ENCODE measurements around the gene APBA3. TPM values are rescaled to one million over a fixed set of nuclear protein-coding genes. Genes with fewer than 3 reads are reported as not detected.

The APBA3 gene
- total RNA-seq, 1 experiment from 2014 or later, result 21.4 TPM

GRCh38 chr19:3750211-3750610, 11.3 kb downstream of the APBA3 start:
- Histone ChIP-seq H3K27me3 (ENCODE audit: low read length) (no peaks in the 10 kb centered on the region), H4K20me1 (ENCODE audit: low read length) (no peaks in the 10 kb centered on the region), H3K9me2 (replicated peaks; ENCODE audit: low read length) (no peaks in the 10 kb centered on the region), H3K9ac (ENCODE audit: low read length) (no peak overlapping the region), H2AFZ (ENCODE audit: low read length) (no peak overlapping the region), H3F3A (ENCODE audit: low read length, unreplicated experiment) (no peaks in the 10 kb centered on the region), H3K4me1 (ENCODE audit: insufficient read depth, low read length) (no peaks in the 10 kb centered on the region), H3K36me3 (ENCODE audit: low read depth, low read length) (no peaks in the 10 kb centered on the region), H3K9me3 (ENCODE audit: low read length) (no peaks in the 10 kb centered on the region), H3K4me2 (ENCODE audit: low read length) (no peak overlapping the region), H3K4me3 (ENCODE audit: low read length) (no peak overlapping the region), H3K79me2 (ENCODE audit: low read length) (no peaks in the 10 kb centered on the region), H3K27ac (ENCODE audit: low read length) (no peak overlapping the region)
- POLR2A ChIA-PET (ENCODE audit: unreplicated experiment), result no interaction called here
- TF ChIP-seq EZH2 (IDR thresholded peaks at IDR 0.05; ENCODE audit: low read length, unreplicated experiment), result no peak
- TF ChIP-seq EZH2phosphoT487 (IDR thresholded peaks at IDR 0.05; ENCODE audit: borderline replicate concordance, low read length), result no peak
- TF ChIP-seq CTCF (conservative IDR thresholded peaks at IDR 0.05; ENCODE audit: low read depth, low read length), result no peak
- intact Hi-C loops (cut with micrococcal nuclease), result no loop called here
- ATAC-seq (no peak), DNase-seq (no peak)
- CTCF ChIA-PET, result no interaction called here
- BruUV-seq (replicated peaks), result no TSS peak

GRCh38 chr19:3748965-3749364, 12.5 kb downstream of the APBA3 start:
- Histone ChIP-seq H3K9me3 (ENCODE audit: low read length) (no peaks in the 10 kb centered on the region), H3F3A (ENCODE audit: low read length, unreplicated experiment) (no peaks in the 10 kb centered on the region), H3K4me1 (ENCODE audit: insufficient read depth, low read length) (no peaks in the 10 kb centered on the region), H2AFZ (ENCODE audit: low read length) (no peak overlapping the region), H4K20me1 (ENCODE audit: low read length) (no peaks in the 10 kb centered on the region), H3K9me2 (replicated peaks; ENCODE audit: low read length) (no peaks in the 10 kb centered on the region), H3K4me2 (ENCODE audit: low read length) (no peak overlapping the region), H3K4me3 (ENCODE audit: low read length) (no peak overlapping the region), H3K36me3 (ENCODE audit: low read depth, low read length) (no peaks in the 10 kb centered on the region), H3K27ac (ENCODE audit: low read length) (no peak overlapping the region), H3K9ac (ENCODE audit: low read length) (no peak overlapping the region), H3K79me2 (ENCODE audit: low read length) (no peaks in the 10 kb centered on the region), H3K27me3 (ENCODE audit: low read length) (no peaks in the 10 kb centered on the region)
- TF ChIP-seq CTCF (conservative IDR thresholded peaks at IDR 0.05; ENCODE audit: low read depth, low read length), result no peak
- TF ChIP-seq EZH2 (IDR thresholded peaks at IDR 0.05; ENCODE audit: low read length, unreplicated experiment), result no peak
- no peak for TF ChIP-seq EZH2phosphoT487 (IDR thresholded peaks at IDR 0.05; ENCODE audit: borderline replicate concordance, low read length)
- CTCF ChIA-PET, result no interaction called here
- BruUV-seq (replicated peaks), result no TSS peak
- no peak for DNase-seq
- intact Hi-C loops (cut with micrococcal nuclease), result no loop called here
- POLR2A ChIA-PET (ENCODE audit: unreplicated experiment), result no interaction called here
- no peak for ATAC-seq

GRCh38 chr19:3746371-3747056, 15.0 kb downstream of the APBA3 start:
- no peak overlapping the region for H3K4me2 ChIP-seq (ENCODE audit: low read length)
- H4K20me1 ChIP-seq (ENCODE audit: low read length), result no peaks in the 10 kb centered on the region
- H3K4me3 ChIP-seq (ENCODE audit: low read length), result no peak overlapping the region
- TF ChIP-seq CTCF (conservative IDR thresholded peaks at IDR 0.05; ENCODE audit: low read depth, low read length) (no peak), EZH2 (IDR thresholded peaks at IDR 0.05; ENCODE audit: low read length, unreplicated experiment) (no peak), EZH2phosphoT487 (IDR thresholded peaks at IDR 0.05; ENCODE audit: borderline replicate concordance, low read length) (no peak)
- H3K27ac ChIP-seq (ENCODE audit: low read length), result no peak overlapping the region
- no peaks in the 10 kb centered on the region for H3K9me2 ChIP-seq (replicated peaks; ENCODE audit: low read length)
- H3K4me1 ChIP-seq (ENCODE audit: insufficient read depth, low read length), result no peaks in the 10 kb centered on the region
- BruUV-seq (replicated peaks), result no TSS peak
- no peak overlapping the region for H3K9ac ChIP-seq (ENCODE audit: low read length)
- no peaks in the 10 kb centered on the region for H3K36me3 ChIP-seq (ENCODE audit: low read depth, low read length)
- H3K9me3 ChIP-seq (ENCODE audit: low read length), result no peaks in the 10 kb centered on the region
- no peaks in the 10 kb centered on the region for H3K27me3 ChIP-seq (ENCODE audit: low read length)
- POLR2A ChIA-PET (ENCODE audit: unreplicated experiment), result no interaction called here
- H3K79me2 ChIP-seq (ENCODE audit: low read length), result no peaks in the 10 kb centered on the region
- no peak overlapping the region for H2AFZ ChIP-seq (ENCODE audit: low read length)
- CTCF ChIA-PET, result interaction anchor here (0.6 kb wide), 1 partner anchor 1044 kb away, joined by 3 read pairs; no protein-coding TSS in a partner anchor
- no peak for ATAC-seq
- intact Hi-C loops (cut with micrococcal nuclease), result no loop called here
- H3F3A ChIP-seq (ENCODE audit: low read length, unreplicated experiment), result no peaks in the 10 kb centered on the region
- DNase-seq, result no peak
